Cortex of kidney (tissue), 1 donor: ENCODE results near the gene PDK1.
"Not testable (repeated sequence)": the region's sequence is repeated elsewhere in the genome, so short reads cannot be mapped to it uniquely, and the experiment has no call there.

ENCODE experiments used
- DNase-seq: peaks from one replicate; lab custom pipeline; 2025; lab: John Stamatoyannopoulos, UW

The PDK1 gene

DNA sequence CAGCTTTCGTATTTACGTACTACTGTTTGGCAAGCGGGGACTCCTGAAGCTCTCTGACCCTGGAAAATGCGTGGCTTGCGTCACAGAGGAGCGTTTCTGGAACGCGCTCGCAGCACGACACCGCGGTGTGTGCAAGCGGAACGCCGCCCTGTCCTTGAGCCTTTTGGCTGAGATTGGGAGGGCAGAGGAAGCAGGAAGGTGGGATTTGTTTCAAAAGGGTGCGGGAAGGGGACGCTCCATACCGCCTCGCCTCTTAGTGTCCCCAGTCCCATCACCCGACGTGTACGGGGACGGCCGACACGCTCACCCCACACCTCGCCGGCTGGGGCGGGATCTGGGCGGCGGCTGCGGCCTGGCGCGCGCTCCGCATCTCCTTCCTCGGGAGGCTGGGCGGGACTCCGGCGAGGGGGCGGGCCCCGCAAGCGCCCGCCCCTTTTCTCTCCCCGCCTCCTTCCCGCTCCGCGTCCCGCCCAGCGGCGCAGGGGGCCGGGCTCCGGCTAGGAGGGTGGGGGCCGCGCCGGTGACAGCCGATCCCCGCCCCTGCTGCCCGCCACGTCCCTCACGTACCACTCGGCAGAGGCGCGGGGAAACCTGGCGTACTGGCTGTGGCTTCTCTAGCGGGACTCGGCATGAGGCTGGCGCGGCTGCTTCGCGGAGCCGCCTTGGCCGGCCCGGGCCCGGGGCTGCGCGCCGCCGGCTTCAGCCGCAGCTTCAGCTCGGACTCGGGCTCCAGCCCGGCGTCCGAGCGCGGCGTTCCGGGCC is at the start of gene PDK1:
PDK1 (plus strand) TSS at position 569 of the 762 bp plus-strand sequence; CDS start at position 630, 61 bp downstream.
- peak; percentile 90 for DNase-seq

DNA sequence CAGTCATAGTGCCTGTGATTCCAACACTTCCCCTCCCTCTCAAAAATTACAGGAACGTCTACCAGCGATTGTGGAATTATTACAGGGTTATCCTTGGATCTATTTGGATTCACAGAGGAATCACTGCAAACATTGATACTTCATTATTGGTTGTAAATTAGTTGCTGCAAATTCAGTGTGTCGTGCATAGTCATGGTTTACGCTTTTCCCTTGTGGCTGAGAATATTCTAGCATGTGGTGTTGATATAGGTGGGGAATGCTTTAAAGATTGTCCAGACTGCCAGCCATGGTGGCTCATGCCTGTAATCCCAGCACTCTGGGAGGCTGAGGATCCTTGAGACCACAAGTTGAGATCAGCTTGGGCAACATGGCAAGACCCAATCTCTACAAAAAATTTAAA is 48.7 kb upstream of the PDK1 start:
- no peak for DNase-seq

DNA sequence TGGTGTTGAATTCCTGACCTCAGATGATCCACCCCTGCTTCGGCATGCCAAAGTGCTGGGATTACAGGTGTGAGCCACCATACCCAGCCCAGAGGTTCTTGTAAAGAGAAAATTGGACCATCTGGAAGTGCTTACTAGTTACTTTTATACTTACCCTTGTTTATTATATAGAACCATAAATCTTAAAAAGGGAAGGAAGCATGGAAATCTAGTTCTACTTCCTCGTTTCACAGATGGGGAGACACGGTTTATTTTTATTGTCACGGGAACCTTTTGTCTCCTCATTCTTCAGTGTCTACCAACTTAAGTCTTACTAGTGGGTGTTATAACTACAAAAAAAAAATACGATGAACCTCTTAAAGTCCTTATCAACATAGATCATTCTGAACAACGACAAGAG is 45.8 kb upstream of the PDK1 start:
- no peak for DNase-seq

DNA sequence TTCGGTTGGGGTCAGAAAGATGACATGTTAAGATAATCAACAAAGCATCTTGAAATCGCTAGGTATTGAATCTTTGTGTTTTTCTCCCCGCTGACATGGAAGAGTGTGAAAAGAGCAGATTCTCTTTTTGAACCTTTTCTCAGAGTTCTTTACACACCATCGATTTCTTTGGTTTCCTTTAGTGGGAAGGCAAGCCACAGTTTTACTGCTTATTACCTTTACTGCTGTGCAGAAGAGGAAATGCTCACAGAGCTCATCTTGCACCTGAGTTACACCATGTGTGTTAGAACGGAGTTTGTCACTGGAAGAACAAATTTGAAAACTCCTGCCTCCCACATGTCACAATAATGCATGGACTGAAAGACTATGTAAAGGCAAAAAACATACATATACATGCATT is 45.3 kb upstream of the PDK1 start:
- DNase-seq, result no peak

DNA sequence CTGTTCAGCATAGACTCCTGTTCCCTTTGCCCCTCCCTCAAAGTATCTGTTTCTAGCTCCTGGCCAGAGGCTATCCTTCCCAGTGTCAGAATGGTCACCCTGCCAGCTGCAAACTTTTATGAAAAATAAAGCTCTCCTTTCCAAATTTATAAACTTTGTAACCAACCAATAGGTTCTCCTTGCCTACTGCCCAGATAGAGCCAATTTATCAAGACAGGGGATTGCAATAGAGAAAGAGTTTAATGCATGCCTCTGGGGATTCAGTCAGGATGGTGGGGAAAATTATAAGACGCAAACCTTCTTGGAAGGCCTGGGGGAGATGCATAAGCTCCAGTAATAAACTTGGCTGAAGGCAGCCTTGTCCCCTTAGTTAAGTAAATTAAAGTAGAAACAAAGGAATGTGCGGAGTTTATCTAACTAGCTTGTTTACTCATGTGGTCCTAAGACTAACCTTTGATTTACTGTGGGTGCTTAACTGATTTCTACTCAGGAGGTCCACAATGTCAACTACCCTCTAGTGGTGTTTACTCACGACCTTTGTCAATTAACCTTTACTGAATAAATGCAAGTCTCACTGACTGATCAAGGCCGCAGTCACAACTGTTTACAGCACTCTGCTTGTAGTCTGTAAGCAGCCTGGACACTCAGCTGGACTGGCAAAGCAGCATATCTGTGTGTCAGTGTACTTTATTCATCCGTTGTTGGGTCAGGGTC is 42.9 kb upstream of the PDK1 start:
- DNase-seq, result no peak

DNA sequence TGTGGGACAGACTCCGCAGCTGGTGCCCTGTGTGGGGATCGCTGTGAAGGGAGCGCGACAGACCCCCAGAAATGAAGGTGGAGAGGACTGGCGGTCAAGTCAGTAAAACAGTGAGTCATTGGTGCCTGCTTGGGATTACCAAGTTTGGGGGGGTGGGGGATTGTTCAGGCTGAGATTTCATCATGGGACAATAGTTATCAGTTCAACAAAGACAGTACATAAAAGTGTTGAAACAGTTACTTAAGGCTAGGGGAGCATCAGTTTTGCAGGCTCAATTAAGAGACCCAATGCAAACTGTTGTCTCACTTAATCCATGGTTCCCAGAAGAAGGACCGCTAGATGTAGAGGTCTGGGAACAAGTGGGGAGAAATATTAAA is 42.4 kb upstream of the PDK1 start:
- no peak for DNase-seq

DNA sequence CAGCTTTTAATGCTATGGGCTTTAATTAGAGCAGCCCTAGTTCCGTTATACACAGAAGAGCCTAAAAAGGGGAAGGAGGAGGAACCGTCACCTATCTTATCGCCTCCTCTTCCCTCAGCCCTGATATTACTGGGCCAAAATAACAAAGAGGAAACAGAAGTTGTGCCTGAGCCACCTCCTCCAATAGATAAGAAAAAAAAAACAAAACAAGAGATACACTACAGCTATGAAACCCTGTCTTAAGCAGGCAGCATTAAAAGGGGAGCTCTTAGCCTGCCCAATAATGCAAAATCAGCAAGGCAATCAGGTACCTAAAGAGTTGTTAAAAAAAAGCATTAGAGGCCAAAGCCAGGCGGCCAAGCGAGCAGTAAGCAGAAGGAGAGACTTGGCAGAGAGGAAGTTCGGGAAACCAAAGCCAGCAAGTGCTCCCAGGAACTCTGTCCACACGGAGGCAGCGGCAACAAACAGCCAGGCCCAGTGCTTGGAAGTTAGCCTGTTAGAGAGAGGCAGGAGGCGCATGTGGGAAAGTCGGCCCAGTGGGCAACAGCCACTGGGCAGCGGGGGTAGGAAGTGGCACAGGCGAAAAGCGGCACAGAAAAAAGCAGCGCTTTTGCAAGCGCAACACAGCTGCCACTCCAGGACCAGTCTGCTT is 41.8 kb upstream of the PDK1 start:
- no peak for DNase-seq

DNA sequence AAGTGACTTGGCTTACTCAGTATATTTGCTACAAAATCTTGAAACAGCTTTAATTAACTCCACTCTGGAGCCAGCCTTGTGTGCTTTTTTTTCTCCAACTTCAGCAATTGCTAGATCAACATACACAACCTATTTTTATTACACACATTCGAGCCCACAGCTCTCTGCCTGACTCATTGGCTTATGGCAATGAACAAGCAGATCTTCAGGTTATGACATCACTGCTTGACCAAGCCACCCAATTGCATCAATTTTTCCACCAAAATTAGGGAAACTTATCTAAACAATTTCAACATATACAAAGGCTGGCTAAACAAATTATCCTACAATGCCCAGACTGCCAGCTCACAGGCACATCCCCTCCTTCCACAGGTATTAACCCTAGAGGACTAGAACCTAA is 39.6 kb upstream of the PDK1 start:
- no peak for DNase-seq

DNA sequence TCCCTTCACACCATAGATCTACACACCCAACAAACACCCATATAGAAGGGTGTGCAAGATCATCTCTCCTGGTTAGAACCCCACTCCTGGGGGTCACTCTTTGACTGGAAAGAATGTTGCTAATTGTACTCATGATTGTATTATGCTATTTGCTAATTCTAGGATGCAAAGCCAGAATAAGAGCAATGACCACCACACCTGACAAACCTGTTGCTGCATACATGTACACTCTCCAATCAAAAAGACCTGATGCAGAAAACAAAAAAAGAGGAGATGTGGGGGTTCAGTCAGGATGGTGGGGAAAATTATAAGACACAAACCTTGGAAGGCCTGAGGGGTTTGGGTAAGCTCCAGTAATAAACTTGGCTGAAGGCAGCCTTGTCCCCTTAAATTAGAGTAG is 36.9 kb upstream of the PDK1 start:
- DNase-seq, result no peak

DNA sequence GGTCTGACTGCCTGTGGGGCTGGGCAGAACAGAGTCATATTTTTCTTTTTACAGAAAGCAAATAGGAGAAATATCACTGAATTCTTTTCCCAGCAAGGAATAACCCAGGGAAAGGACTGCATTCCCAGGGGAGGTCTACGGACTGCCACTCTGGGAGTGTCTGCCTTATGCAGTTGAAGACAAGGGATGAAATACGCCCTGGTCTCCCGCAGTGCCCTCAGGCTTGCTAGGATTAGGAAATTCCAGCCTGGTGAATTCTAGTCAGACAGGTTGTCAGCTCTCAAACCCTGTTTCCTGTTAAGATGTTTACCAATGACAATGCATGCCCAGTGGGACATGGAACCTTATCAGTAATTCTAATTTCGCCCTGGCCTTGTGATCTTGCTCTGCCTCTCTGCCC is 30.3 kb upstream of the PDK1 start:
- DNase-seq, result no peak

DNA sequence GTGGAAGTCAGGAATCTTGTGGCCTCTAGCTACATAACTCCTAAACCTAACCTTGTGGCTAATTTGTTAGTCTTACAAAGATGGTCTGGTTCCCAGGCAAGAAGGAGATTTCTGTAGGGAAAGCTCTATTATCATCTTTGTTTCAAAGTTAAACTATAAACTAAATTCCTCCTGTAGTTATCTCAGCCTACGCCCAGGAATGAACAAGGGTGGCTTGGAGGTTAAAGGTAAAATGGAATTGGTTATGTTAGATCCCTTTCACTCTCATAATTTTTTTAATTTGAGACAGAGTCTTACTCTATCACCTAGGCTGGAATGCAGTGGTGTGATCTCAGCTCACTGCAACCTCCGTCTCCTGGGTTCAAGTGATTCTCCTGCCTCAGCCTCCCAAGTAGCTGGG is 24.6 kb upstream of the PDK1 start:
- no peak for DNase-seq

DNA sequence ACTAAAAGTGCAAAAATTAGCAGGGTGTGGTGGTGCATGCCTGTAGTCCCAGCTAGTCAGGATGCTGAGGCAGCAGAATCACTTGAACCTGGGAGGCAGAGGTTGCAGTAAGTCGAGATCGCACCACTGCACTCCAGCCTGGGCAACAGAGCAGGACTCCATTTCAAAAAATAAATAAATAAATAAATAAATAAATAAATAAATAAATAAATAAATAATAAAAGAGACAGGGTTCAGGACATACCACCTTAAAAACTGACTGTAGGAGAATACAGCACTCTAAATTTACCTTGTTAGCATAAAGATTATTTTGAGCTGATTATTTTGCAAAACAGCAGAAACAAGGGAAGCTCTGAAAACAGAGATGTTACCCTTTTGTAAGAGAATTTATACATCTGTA is 23.4 kb upstream of the PDK1 start:
- not testable (repeated sequence) for DNase-seq

DNA sequence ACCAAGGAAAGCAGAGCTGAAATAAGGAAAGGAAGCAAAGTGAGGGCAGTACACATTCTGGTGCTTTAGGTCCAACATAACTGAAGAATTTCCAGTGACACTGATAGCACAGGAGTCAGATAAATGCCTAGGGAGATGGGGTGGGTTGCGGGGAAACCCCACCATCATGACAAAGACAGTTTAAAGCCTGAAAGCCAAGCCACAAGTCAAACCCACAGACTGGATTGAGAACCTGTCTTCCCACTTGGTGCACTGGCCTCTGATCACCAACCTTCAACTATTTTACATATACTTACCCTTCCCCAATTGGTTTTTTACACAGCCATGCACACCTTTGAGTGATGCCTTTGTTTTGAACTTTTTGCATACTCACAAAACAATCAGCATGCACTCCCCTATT is 22.2 kb upstream of the PDK1 start:
- DNase-seq, result no peak

DNA sequence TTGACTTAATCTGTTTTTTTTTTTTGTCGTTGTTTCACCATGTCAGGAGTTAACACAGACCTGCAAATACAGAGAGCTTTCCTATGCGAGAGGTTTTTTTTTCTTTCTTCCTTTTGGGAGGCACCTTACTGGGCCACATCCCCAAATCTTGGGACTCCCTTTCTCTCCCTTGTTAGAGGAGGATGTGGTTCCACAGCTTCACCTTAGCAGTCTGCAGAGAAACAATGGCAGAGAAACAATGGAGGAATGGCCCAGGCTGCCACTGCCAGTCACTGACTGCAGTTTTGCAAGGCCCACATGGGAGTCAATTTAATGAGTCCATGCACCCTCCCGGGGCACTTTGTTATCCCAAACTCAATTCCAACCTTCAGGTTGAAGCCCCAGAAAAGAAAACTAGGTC is 20.8 kb upstream of the PDK1 start:
- DNase-seq, result no peak

DNA sequence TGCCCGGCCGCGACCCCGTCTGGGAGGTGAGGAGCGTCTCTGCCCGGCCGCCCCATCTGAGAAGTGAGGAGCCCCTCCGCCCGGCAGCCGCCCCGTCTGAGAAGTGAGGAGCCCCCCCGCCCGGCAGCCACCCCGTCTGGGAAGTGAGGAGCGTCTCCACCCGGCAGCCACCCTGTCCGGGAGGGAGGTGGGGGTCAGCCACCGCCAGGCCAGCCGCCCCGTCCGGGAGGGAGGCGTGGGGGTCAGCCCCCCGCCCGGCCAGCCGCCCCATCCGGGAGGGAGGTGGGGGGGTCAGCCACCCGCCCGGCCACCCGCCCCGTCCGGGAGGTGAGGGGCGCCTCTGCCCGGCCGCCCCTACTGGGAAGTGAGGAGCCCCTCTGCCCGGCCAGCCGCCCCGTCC is 18.0 kb upstream of the PDK1 start:
- DNase-seq, result not testable (repeated sequence)

DNA sequence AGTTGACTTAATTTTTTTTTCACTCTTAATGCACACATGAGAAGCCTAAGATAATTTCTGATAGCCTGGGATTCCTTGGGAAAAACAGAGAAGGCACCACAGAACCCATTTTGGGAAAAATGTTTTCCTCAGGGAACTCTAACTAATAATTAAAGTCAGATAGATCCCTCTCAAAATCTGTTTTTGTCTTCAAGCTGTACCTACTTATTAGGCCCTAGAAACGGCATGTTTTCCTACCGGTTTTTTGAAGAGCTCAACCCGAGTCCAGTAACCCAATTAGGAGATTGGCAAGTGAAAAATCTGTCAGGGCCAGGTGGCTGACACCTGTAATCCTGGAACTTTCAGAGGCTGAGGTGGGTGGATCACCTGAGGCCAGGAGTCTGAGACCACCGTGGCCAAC is 16.1 kb upstream of the PDK1 start:
- no peak for DNase-seq

DNA sequence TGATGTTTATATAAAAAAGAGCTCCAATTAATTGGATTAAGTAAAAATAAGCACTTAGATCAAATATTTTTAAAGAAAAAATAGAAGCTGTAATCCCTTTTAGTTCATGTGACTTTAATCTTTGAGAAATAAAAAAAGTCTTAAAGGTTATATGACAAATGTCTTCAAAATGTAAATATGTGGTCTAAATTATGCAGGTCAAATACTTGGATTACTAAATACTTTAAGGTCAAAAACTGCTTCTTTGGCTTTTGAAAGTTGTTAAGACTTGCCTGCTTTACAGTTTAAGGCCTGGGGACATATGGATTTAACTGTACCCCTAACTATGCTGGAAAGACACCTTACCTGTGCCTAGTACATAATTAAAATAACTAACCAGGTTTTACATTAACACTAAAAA is 15.5 kb upstream of the PDK1 start:
- DNase-seq, result no peak

DNA sequence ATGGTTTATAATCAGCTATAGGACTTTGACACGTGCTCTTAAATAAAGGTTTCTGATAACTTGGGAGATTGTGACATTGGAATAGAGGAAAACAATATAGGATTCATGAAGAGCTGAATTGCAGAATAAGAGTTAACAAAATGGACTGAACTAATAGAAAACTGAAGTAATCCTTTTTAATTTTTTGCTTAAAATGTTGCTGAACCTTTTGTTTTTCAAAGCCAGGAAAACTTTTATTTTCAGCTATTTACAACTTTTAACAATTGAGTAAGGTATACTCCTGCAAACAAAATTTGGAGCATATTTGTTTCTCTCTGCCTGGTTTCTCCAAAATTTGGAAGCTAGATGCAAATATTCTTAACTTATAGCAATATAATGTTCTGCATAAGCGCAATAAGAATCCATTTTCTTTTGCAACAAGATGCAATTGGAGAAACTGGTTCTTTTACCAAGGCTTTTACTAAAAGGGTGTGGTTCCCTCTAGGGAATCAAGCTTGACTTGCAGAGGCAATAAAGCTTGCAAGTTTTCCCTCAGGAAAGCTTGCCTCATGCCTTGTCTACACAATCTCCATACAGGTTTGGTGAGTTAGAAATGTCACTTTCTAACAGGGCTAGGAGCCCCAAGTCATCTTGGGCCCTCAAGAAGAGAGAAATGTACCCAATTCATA is 10.3 kb upstream of the PDK1 start:
- no peak for DNase-seq

DNA sequence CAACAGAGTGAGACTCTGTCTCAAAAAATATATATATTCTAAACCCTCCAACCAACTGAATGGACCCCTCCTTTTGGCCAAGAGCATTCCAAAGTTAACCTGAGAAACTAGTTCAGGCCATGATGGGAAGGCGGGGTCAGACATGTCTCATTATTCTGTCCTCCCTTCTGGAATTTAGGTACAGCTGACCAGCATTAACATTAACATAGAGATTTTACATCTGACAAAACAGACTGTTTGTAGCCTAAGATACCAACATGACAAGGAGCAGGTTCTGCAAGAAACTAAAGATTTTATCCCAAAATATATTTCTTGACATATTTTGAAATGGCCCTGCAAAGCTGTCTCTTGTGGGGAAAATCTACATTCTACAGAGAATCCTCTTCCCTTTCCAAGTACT is 6.8 kb upstream of the PDK1 start:
- no peak for DNase-seq

DNA sequence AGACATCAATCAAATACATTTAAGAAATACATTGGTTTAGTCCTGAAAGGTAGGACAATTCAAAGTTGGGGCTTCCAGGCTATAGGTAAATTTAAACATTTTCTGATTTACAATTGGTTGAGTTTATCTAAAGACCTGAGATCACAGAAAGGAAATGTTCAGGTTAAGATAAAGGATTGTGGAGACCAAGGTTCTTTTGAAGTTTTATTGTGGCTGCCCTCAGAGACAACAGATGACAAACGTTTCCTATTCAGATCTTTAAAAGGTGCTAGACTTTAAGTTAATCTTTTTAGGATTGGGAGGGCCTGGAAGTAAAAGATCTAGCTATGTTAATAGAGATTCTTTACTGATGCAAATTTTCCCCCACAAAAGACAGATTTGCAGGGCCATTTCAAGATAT is 6.1 kb upstream of the PDK1 start:
- not testable (repeated sequence) for DNase-seq

DNA sequence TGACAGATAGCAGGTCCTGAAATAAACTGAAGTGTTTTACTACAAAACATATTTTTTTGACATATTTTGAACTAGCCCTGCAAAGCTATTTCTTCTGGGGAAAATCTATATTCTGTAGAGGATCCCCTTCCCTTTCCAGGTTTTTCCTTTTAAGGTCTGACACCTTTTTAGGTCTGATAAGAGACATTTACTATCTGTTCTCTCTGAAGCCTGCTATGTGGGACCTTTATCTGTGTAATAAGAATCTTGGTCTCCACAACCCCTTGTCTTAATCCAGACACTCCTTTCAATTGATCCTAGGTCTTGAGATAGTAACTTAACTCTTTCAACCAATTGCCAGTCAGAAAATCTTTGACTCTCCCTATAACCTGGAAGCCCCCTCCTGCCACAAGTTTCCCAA is 5.5 kb upstream of the PDK1 start:
- no peak for DNase-seq

DNA sequence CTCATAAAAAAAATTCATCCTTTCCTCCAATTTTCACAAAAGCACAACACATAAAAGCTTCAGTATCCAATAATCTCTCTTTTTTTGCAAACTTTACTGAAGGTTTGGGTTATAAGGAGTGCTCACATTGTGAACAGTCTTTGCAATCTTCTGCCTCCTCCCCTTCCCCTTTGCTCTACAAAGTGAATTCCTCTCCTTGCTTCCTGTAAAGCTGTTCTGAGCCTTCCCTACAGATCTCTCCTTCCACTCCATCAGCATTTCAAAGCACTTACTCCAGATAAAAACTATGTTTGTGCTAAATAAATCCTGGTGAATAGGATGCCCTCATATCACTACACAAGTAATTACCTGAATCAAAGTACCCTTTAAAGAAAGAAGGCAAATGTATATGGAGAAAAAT is 4.6 kb upstream of the PDK1 start:
- no peak for DNase-seq
